GM21526 (cell line): ENCODE data around the gene EDN3.

Source experiments
- ATAC-seq: cut with Tn5 transposase; IDR thresholded peaks from one replicate; pipeline ENCODE4 v1.9.1; 2021; ENCODE audit warnings: moderate library complexity; ENCODE audit not compliant: unreplicated experiment, low FRiP score

Gene EDN3

GRCh38 chr20:59300333-59301081 is at the start of gene EDN3:
TSS of gene EDN3 (plus strand) at chr20:59300611. CDS start at chr20:59300813, 202 bp downstream.
- ATAC-seq = no peak

- ATAC-seq = no peak
These were observed 47.1 kb upstream of the EDN3 start for GRCh38 chr20:59253325-59253724.

- no peak for ATAC-seq
These were observed 46.6 kb upstream of the EDN3 start for GRCh38 chr20:59253779-59254319.

GRCh38 chr20:59255256-59255655 is 45.2 kb upstream of the EDN3 start:
- no peak for ATAC-seq

GRCh38 chr20:59258221-59258621 is 42.2 kb upstream of the EDN3 start:
- no peak for ATAC-seq

GRCh38 chr20:59259946-59260345 is 40.5 kb upstream of the EDN3 start:
- no peak for ATAC-seq

GRCh38 chr20:59265298-59265697 is 35.1 kb upstream of the EDN3 start:
- ATAC-seq = no peak

- ATAC-seq = no peak
These were observed 31.5 kb upstream of the EDN3 start for GRCh38 chr20:59268870-59269269.

GRCh38 chr20:59269411-59270025 is 30.9 kb upstream of the EDN3 start:
- ATAC-seq = no peak

- ATAC-seq = no peak
These were observed 30.0 kb upstream of the EDN3 start for GRCh38 chr20:59270380-59270779.

- ATAC-seq = no peak
These were observed 26.6 kb upstream of the EDN3 start for GRCh38 chr20:59273739-59274357.

GRCh38 chr20:59276938-59277337 is 23.5 kb upstream of the EDN3 start:
- no peak for ATAC-seq

GRCh38 chr20:59284470-59284869 is 15.9 kb upstream of the EDN3 start:
- no peak for ATAC-seq

GRCh38 chr20:59289994-59290393 is 10.4 kb upstream of the EDN3 start:
- no peak for ATAC-seq

GRCh38 chr20:59291740-59292383 is 8.5 kb upstream of the EDN3 start:
- ATAC-seq = no peak

GRCh38 chr20:59295531-59295930 is 4.9 kb upstream of the EDN3 start:
- ATAC-seq = no peak

GRCh38 chr20:59297686-59298085 is 2.7 kb upstream of the EDN3 start:
- no peak for ATAC-seq

- ATAC-seq = no peak
These were observed 472 bp upstream of the EDN3 start for GRCh38 chr20:59299945-59300332.

- ATAC-seq = no peak
These were observed 1.1 kb downstream of the EDN3 start for GRCh38 chr20:59301343-59302007.

GRCh38 chr20:59305908-59306655 is 5.7 kb downstream of the EDN3 start:
- ATAC-seq = no peak
